Gastrocnemius medialis (tissue), 4 donors: Measurements from ENCODE around the gene PIAS4.

Source experiments
- POLR2A ChIP-seq, 2 donors: fragments of 450-650 bp; IDR thresholded peaks; one replicate each; pipeline ENCODE4 v1.6.1; 2017; ENCODE audit warnings: antibody characterized with exemption in 2 of 2, mild to moderate bottlenecking in 2 of 2, moderate library complexity in 2 of 2
- TF ChIP-seq, protein P1 (sequence below), 5 experiments: fragments of 450-650 bp in 3 of 5; fragments of 200-600 bp in 2 of 5; sonication (generic) in 2 of 5; IDR thresholded peaks in 4 of 5; conservative IDR thresholded peaks in 1 of 5; 1 replicate in 4 of 5; 2 replicates in 1 of 5; pipeline ENCODE4 v1.5.1; 2016 to 2019; ENCODE audit warnings: antibody characterized with exemption in 5 of 5, mild to moderate bottlenecking in 3 of 5, moderate library complexity in 3 of 5

DNA sequence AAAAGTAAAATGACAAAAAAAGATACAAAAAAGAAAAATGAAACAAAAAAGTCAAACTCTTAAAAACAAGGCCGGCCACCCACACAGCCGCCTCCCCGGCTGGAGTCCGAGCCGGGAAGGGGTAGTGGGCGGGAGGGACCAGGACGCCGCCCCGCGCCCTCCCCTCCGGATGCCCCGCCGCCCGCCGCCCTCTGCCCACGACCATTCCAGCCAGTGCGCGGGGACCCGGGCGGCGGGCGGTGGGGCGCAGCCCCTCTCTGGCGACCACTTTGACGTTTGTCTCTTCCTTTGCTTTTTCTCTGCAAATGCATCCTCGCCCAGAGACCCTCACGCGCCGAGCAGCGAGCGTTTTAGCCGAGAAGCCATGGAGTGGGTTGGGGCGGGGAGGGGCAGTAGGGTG, 30.5 kb downstream of the PIAS4 start:
- TF ChIP-seq, protein P1, sequence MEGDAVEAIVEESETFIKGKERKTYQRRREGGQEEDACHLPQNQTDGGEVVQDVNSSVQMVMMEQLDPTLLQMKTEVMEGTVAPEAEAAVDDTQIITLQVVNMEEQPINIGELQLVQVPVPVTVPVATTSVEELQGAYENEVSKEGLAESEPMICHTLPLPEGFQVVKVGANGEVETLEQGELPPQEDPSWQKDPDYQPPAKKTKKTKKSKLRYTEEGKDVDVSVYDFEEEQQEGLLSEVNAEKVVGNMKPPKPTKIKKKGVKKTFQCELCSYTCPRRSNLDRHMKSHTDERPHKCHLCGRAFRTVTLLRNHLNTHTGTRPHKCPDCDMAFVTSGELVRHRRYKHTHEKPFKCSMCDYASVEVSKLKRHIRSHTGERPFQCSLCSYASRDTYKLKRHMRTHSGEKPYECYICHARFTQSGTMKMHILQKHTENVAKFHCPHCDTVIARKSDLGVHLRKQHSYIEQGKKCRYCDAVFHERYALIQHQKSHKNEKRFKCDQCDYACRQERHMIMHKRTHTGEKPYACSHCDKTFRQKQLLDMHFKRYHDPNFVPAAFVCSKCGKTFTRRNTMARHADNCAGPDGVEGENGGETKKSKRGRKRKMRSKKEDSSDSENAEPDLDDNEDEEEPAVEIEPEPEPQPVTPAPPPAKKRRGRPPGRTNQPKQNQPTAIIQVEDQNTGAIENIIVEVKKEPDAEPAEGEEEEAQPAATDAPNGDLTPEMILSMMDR (IDR thresholded peaks at IDR 0.05 in 4 of 5, conservative IDR thresholded peaks at IDR 0.05 in 1 of 5) = no peak
- TF ChIP-seq POLR2A (IDR thresholded peaks at IDR 0.05) = no peak
